HS-27A (cell line): ENCODE results near the gene HTT-AS.
"Not testable (repeated sequence)": the region's sequence is repeated elsewhere in the genome, so short reads cannot be mapped to it uniquely, and the experiment has no call there.

Experiments used
- DNase-seq: peaks from one replicate; pipeline ENCODE4 v3.0.0-alpha.2; 2012; ENCODE audit warnings: low read depth, missing footprints

The HTT-AS gene

DNA sequence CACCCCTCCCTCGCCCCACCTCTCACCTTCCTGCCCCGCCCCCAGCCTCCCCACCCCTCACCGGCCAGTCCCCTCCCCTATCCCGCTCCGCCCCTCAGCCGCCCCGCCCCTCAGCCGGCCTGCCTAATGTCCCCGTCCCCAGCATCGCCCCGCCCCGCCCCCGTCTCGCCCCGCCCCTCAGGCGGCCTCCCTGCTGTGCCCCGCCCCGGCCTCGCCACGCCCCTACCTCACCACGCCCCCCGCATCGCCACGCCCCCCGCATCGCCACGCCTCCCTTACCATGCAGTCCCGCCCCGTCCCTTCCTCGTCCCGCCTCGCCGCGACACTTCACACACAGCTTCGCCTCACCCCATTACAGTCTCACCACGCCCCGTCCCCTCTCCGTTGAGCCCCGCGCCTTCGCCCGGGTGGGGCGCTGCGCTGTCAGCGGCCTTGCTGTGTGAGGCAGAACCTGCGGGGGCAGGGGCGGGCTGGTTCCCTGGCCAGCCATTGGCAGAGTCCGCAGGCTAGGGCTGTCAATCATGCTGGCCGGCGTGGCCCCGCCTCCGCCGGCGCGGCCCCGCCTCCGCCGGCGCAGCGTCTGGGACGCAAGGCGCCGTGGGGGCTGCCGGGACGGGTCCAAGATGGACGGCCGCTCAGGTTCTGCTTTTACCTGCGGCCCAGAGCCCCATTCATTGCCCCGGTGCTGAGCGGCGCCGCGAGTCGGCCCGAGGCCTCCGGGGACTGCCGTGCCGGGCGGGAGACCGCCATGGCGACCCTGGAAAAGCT, at the start of gene HTT-AS, which contains the start of gene HTT:
Gene HTT-AS (minus strand): TSS at position 461 of the 768 bp plus-strand sequence.
Gene HTT (plus strand): TSS at position 604 of the 768 bp plus-strand sequence. CDS start 145 bp downstream, at position 749.
- peak; percentile 76 for DNase-seq

- no peak for DNase-seq
Observed at GRCh38 chr4:3123181-3123671, 48.9 kb upstream of the HTT-AS start.

- DNase-seq, result no peak
Observed at GRCh38 chr4:3122081-3122563, 47.8 kb upstream of the HTT-AS start.

DNA sequence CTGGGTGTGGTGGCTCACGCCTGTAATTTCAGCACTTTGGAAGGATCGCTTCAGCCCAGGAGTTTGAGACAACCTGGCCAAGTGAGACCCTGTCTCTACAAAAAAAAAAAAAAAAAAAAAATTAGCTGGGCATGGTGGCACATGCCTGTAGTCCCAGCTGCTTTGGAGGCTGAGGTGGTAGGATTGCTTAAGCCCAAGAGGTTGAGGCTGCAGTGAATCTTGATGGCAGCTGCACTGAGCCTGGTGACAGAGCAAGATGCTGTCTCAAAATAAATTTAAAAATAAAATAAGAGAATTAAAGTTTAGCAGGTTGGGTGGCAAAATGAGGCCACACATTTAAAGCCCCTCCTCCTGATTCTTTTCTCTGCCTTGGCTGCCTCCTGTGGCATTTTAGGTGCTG, 47.3 kb upstream of the HTT-AS start:
- no peak for DNase-seq

DNA sequence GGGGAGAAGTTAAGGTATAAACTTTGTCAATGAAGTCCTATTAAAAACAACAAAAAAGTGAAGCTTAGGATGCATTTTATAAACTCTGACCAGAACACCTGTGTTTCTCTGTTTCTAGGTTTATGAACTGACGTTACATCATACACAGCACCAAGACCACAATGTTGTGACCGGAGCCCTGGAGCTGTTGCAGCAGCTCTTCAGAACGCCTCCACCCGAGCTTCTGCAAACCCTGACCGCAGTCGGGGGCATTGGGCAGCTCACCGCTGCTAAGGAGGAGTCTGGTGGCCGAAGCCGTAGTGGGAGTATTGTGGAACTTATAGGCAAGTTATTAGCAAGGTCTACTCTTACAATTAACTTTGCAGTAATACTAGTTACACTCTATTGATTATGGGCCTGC, 46.8 kb upstream of the HTT-AS start:
- DNase-seq, result no peak

DNA sequence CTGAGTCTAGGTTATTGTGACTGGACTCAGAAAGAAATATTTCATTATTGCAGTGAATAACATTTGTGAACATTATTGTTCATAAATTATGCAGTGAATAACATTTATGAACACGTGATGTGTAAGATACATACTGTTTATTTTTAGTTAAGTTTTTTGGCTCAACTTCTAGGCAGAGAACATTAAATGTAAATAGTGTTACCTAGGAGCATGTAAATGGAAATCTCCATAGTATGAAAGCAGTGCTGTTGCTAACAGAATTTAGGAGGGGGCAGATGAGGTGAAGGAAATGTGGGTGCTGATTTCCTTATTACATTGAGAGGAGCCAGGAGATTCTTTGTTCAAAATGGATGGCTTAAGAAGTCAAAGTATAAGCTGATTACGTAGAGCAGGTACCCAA, 45.1 kb upstream of the HTT-AS start:
- no peak for DNase-seq

- no peak for DNase-seq
Observed at GRCh38 chr4:3118312-3118711, 44.0 kb upstream of the HTT-AS start.

- DNase-seq, result no peak
Observed at GRCh38 chr4:3116955-3117354, 42.6 kb upstream of the HTT-AS start.

DNA sequence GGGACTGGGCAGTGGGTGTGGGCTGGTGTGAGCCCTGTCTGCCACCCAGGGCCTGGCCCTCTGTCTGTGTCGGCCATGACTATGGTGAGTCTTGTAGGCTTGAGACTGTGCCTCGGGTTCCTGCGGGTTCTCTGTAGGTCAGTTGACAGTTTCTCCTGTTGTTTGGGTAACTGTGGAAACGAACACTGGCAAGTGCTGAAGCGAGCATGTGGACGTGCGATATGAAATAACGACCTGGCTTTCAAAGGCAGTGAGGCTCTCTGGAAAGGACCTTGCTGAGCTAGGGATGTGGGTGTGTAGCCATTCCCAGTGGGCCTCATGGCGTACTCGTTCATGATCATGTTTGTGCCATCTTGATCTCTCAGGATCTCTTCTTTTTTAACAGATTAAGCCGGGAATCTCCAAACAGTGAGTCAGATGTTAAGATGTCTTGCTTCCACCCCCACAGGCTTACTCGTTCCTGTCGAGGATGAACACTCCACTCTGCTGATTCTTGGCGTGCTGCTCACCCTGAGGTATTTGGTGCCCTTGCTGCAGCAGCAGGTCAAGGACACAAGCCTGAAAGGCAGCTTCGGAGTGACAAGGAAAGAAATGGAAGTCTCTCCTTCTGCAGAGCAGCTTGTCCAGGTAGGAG, 41.4 kb upstream of the HTT-AS start:
- no peak for DNase-seq

DNA sequence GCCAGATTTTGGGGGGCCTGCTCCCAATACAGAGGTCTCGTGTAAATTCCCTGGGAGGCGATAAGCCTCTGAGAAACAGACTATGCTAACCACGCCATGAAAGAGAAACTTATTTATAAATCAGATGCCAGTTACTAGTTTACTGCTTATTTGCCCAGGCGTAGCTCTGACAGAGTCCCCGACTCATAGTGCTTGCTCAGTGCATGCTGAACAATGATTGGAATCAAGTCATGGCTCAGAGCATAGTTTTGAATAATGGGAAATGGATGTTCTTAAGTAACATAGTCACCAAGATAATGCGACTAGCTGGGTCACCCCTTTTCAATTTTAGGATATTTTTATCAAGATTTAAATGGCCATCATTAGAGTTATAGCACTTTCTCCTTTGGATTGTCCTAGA, 40.0 kb upstream of the HTT-AS start:
- no peak for DNase-seq

GRCh38 chr4:3112609-3113469, 38.5 kb upstream of the HTT-AS start:
- DNase-seq, result no peak

- no peak for DNase-seq
Observed at GRCh38 chr4:3112201-3112600, 37.9 kb upstream of the HTT-AS start.

DNA sequence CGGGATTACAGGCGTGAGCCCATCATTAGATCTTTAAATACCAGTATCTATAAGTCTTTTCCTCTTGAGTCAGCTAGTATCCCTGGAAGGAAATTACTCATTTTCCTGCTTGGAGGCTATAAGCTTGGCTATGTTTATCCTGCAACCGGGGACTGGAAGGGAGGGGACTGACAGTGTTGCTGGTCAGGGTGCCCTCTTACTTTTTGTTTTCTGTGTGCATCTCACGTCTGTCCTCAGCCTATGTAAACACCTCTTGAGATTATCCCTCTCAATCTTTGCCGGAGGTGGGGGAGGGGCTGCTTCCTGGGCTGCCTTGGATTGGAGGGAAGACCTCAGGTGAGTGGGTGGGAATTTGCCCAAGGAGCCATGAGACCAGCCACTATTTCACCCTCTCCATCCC, 37.1 kb upstream of the HTT-AS start:
- no peak for DNase-seq

DNA sequence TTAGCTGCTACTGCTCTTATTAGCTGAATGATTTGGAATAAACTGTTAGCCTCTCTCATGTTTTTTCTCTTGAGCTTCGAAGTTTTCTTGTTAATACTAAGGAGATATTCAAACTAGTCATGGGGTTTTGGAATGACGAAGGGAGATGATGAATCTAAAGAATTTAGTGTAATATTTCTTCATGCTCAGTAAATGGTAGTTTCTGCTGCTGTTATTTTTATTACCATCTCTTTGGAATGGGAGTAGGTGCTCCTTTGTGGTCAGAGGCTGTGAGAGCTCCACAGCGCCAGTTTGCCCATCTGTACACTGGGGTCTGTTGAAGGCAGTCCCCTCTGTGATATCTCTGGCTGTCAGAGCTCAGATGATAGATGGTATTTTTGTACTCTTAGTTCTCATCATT, 33.9 kb upstream of the HTT-AS start:
- DNase-seq, result no peak

GRCh38 chr4:3107691-3108121, 33.4 kb upstream of the HTT-AS start:
- no peak for DNase-seq

- DNase-seq, result no peak
Observed at GRCh38 chr4:3107271-3107670, 32.9 kb upstream of the HTT-AS start.

GRCh38 chr4:3106339-3107186, 32.2 kb upstream of the HTT-AS start:
- peak; percentile 59 for DNase-seq

GRCh38 chr4:3098346-3098745, 24.0 kb upstream of the HTT-AS start:
- DNase-seq, result no peak

DNA sequence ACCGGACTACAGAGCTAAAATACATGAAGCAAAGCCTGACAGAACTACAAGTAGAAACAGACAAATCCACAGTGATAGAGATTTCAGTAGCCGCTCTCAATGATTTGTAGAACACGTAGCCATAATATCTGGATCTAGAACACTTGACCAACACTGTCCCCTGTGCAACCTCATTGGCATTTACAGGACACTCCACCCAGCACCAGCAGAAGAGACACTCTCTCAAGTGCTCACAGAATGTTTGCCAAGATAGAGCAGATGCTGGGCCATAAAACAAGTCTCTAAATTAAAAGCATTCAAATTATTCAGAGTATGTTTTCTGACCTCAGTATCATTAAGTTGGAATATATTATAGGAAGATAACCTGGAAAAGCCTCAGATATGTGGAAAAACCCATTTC, 21.9 kb upstream of the HTT-AS start:
- no peak for DNase-seq

DNA sequence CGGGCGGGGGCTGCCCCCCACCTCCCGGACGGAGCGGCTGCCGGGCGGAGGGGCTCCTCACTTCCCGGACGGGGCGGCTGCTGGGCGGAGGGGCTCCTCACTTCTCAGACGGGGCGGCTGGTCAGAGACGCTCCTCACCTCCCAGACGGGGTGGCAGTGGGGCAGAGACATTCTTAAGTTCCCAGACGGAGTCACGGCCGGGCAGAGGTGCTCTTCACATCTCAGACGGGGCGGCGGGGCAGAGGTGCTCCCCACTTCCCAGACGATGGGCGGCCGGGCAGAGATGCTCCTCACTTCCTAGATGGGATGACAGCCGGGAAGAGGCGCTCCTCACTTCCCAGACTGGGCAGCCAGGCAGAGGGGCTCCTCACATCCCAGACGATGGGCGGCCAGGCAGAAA, 20.4 kb upstream of the HTT-AS start:
- not testable (repeated sequence) for DNase-seq

- DNase-seq, result no peak
Observed at GRCh38 chr4:3091464-3091863, 17.1 kb upstream of the HTT-AS start.
